Activated CD8-positive, alpha-beta T cell treated with anti-CD3 and anti-CD28 coated beads, Interleukin-2, amount 10 ng/mL, durations not matched to agents 7 days and 5 days (primary cell): Measurements from ENCODE around the gene ELMO1. TPM values are rescaled to one million over a fixed set of nuclear protein-coding genes. Genes with fewer than 3 reads are reported as not detected.

Experiments
- ATAC-seq: fragments of 150-1000 bp; cut with Tn5 transposase; one replicate; pipeline ENCODE4 v1.10.0; 2021; ENCODE audit warnings: moderate library complexity
- CTCF ChIA-PET: fragments of 350-600 bp; sonication (Branson Sonifier 250); formaldehyde crosslinking; loops from one replicate; lab custom pipeline; 2021; ENCODE audit warnings: antibody characterized with exemption; lab: Charles Lee
- POLR2A ChIA-PET: fragments of 350-600 bp; sonication (Branson Sonifier 250); formaldehyde crosslinking; loops from one replicate; lab custom pipeline; 2021; ENCODE audit warnings: antibody characterized with exemption; lab: Charles Lee
- DNase-seq: peaks from one replicate; pipeline ENCODE4 v3.0.0-alpha.2; 2020
- H3K27ac Mint-ChIP-seq: one replicate; pipeline ENCODE4 v1.8.0; 2021; ENCODE audit warnings: mild to moderate bottlenecking, mixed read lengths
- H3K27me3 Mint-ChIP-seq: one replicate; pipeline ENCODE4 v1.8.0; 2021; ENCODE audit warnings: low read depth, mixed read lengths
- H3K36me3 Mint-ChIP-seq: one replicate; pipeline ENCODE4 v1.8.0; 2021; ENCODE audit warnings: low read depth, mixed read lengths
- H3K4me1 Mint-ChIP-seq: one replicate; pipeline ENCODE4 v1.8.0; 2021; ENCODE audit warnings: low read depth, mixed read lengths
- H3K4me3 Mint-ChIP-seq: one replicate; pipeline ENCODE4 v1.8.0; 2021; ENCODE audit warnings: mild to moderate bottlenecking, mixed read lengths
- H3K9me3 Mint-ChIP-seq: one replicate; pipeline ENCODE4 v1.8.0; 2022; ENCODE audit warnings: mixed read lengths; ENCODE audit not compliant: insufficient read depth
- total RNA-seq, 2 experiments: library from RNA; stranded (reverse); gene quantifications; one replicate each; pipeline ENCODE4 v1.2.3, GENCODE V29; 2021

Gene ELMO1
- total RNA-seq, 2 experiments from 2014 or later = 64.0 to 68.5 TPM

GRCh38 chr7:36944838-36945237 lies 503.8 kb downstream of the ELMO1 start:
- no peak overlapping the region for H3K4me3 Mint-ChIP-seq
- DNase-seq = no peak
- H3K27me3 Mint-ChIP-seq = no peaks in the 10 kb centered on the region
- peaks cover 27% of the 10 kb centered on the region for H3K9me3 Mint-ChIP-seq
- ChIA-PET POLR2A (no interaction called here), CTCF (interaction anchor here (0.7 kb wide), 1 partner anchor 43 kb away, joined by 4 read pairs; no protein-coding TSS in a partner anchor)
- peaks cover 65% of the 10 kb centered on the region for H3K36me3 Mint-ChIP-seq
- no peak overlapping the region for H3K27ac Mint-ChIP-seq
- peaks cover 11% of the 10 kb centered on the region for H3K4me1 Mint-ChIP-seq
- no peak for ATAC-seq

- peaks cover 63% of the 10 kb centered on the region for H3K36me3 Mint-ChIP-seq
- no peaks in the 10 kb centered on the region for H3K27me3 Mint-ChIP-seq
- no peak overlapping the region for H3K27ac Mint-ChIP-seq
Observed at GRCh38 chr7:36943591-36944435, 504.9 kb downstream of the ELMO1 start.

GRCh38 chr7:36942955-36943354 lies 505.7 kb downstream of the ELMO1 start:
- Mint-ChIP-seq H3K27ac (no peak overlapping the region), H3K4me1 (peaks cover 22% of the 10 kb centered on the region), H3K36me3 (peaks cover 67% of the 10 kb centered on the region), H3K27me3 (no peaks in the 10 kb centered on the region), H3K4me3 (no peak overlapping the region), H3K9me3 (peaks cover 44% of the 10 kb centered on the region)
- DNase-seq (no peak), ATAC-seq (no peak)
- ChIA-PET CTCF (no interaction called here), POLR2A (interaction anchor here (0.5 kb wide), 1 partner anchor 495 kb away, joined by 7 read pairs; no protein-coding TSS in a partner anchor)

More at GRCh38 chr7:36943591-36944435, 504.9 kb downstream of the ELMO1 start:
- peaks cover 35% of the 10 kb centered on the region for H3K9me3 Mint-ChIP-seq
- H3K4me3 Mint-ChIP-seq = no peak overlapping the region
- H3K4me1 Mint-ChIP-seq = peaks cover 14% of the 10 kb centered on the region
- CTCF ChIA-PET = no interaction called here
- ATAC-seq (no peak), DNase-seq (no peak)
- POLR2A ChIA-PET = interaction anchor here (0.5 to 0.6 kb wide), 2 partner anchors 197 to 496 kb away, joined by 3 to 7 read pairs; no protein-coding TSS in a partner anchor

- no peak for DNase-seq
- Mint-ChIP-seq H3K9me3 (peaks cover 48% of the 10 kb centered on the region), H3K4me3 (no peak overlapping the region), H3K4me1 (peaks cover 26% of the 10 kb centered on the region), H3K27me3 (no peaks in the 10 kb centered on the region), H3K36me3 (peaks cover 68% of the 10 kb centered on the region), H3K27ac (no peak overlapping the region)
- ChIA-PET POLR2A (interaction anchor here (0.7 kb wide), 1 partner anchor 303 kb away, joined by 3 read pairs; no protein-coding TSS in a partner anchor), CTCF (no interaction called here)
- ATAC-seq = no peak
Observed at GRCh38 chr7:36942541-36942940, 506.1 kb downstream of the ELMO1 start.

GRCh38 chr7:36942025-36942424 lies 506.6 kb downstream of the ELMO1 start:
- ATAC-seq (no peak), DNase-seq (no peak)
- Mint-ChIP-seq H3K4me3 (no peak overlapping the region), H3K4me1 (peaks cover 29% of the 10 kb centered on the region), H3K27ac (no peak overlapping the region), H3K27me3 (no peaks in the 10 kb centered on the region), H3K36me3 (peaks cover 68% of the 10 kb centered on the region), H3K9me3 (peaks cover 53% of the 10 kb centered on the region)
- CTCF ChIA-PET = no interaction called here
- POLR2A ChIA-PET = interaction anchor here (0.7 kb wide), 1 partner anchor 304 kb away, joined by 3 read pairs; no protein-coding TSS in a partner anchor

- Mint-ChIP-seq H3K27ac (no peak overlapping the region), H3K4me3 (no peak overlapping the region), H3K36me3 (peaks cover 71% of the 10 kb centered on the region), H3K9me3 (peaks cover 56% of the 10 kb centered on the region), H3K4me1 (peaks cover 33% of the 10 kb centered on the region), H3K27me3 (no peaks in the 10 kb centered on the region)
- CTCF ChIA-PET = interaction anchor here (1.0 to 1.5 kb wide), 2 partner anchors 8 to 39 kb away, joined by 3 to 4 read pairs; no protein-coding TSS in a partner anchor
- ATAC-seq = no peak
- no peak for DNase-seq
- POLR2A ChIA-PET = interaction anchor here (0.5 to 0.8 kb wide), 2 partner anchors 14 to 552 kb away, joined by 3 read pairs; no protein-coding TSS in a partner anchor
Observed at GRCh38 chr7:36941359-36941758, 507.3 kb downstream of the ELMO1 start.

- ATAC-seq = no peak
- Mint-ChIP-seq H3K27ac (no peak overlapping the region), H3K27me3 (no peaks in the 10 kb centered on the region), H3K36me3 (peaks cover 79% of the 10 kb centered on the region), H3K4me1 (peaks cover 33% of the 10 kb centered on the region), H3K9me3 (peaks cover 62% of the 10 kb centered on the region), H3K4me3 (no peak overlapping the region)
- DNase-seq = no peak
- POLR2A ChIA-PET = no interaction called here
- CTCF ChIA-PET = interaction anchor here (1.5 kb wide), 1 partner anchor 40 kb away, joined by 4 read pairs; no protein-coding TSS in a partner anchor
Observed at GRCh38 chr7:36939816-36940215, 508.8 kb downstream of the ELMO1 start.

- Mint-ChIP-seq H3K4me1 (peaks cover 25% of the 10 kb centered on the region), H3K4me3 (peak overlapping the region; percentile 14), H3K9me3 (peaks cover 56% of the 10 kb centered on the region), H3K27me3 (no peaks in the 10 kb centered on the region), H3K27ac (peak overlapping the region; percentile 80), H3K36me3 (peaks cover 86% of the 10 kb centered on the region)
- ChIA-PET POLR2A (no interaction called here), CTCF (interaction anchor here (0.7 to 1.9 kb wide), 8 partner anchors 17 to 244 kb away, joined by 3 to 7 read pairs (median 3); no protein-coding TSS in a partner anchor)
- ATAC-seq = peak; percentile 70
- peak; percentile 74 for DNase-seq
Observed at GRCh38 chr7:36937754-36938563, 510.7 kb downstream of the ELMO1 start.

GRCh38 chr7:36931892-36932291 lies 516.8 kb downstream of the ELMO1 start:
- H3K9me3 Mint-ChIP-seq = peaks cover 17% of the 10 kb centered on the region
- peaks cover 3% of the 10 kb centered on the region for H3K4me1 Mint-ChIP-seq
- H3K27me3 Mint-ChIP-seq = no peaks in the 10 kb centered on the region
- no peak overlapping the region for H3K27ac Mint-ChIP-seq
- POLR2A ChIA-PET = no interaction called here
- no peak overlapping the region for H3K4me3 Mint-ChIP-seq
- CTCF ChIA-PET = interaction anchor here (1.0 kb wide), 1 partner anchor 17 kb away, joined by 3 read pairs; no protein-coding TSS in a partner anchor
- peaks cover 55% of the 10 kb centered on the region for H3K36me3 Mint-ChIP-seq
- DNase-seq (no peak), ATAC-seq (no peak)

GRCh38 chr7:36929791-36930190 lies 518.9 kb downstream of the ELMO1 start:
- CTCF ChIA-PET = interaction anchor here (1.1 to 1.6 kb wide), 2 partner anchors 9 to 10 kb away, joined by 3 to 5 read pairs; no protein-coding TSS in a partner anchor

GRCh38 chr7:36928718-36929117 lies 519.9 kb downstream of the ELMO1 start:
- Mint-ChIP-seq H3K9me3 (peaks cover 6% of the 10 kb centered on the region), H3K4me3 (no peak overlapping the region), H3K27ac (no peak overlapping the region), H3K36me3 (peaks cover 32% of the 10 kb centered on the region), H3K27me3 (no peaks in the 10 kb centered on the region), H3K4me1 (no peaks in the 10 kb centered on the region)
- ATAC-seq = no peak
- POLR2A ChIA-PET = interaction anchor here (0.9 kb wide), 1 partner anchor 21 kb away, joined by 3 read pairs; no protein-coding TSS in a partner anchor
- DNase-seq = no peak
- CTCF ChIA-PET = interaction anchor here (0.7 kb wide), 1 partner anchor 218 kb away, joined by 3 read pairs; no protein-coding TSS in a partner anchor

More at GRCh38 chr7:36929791-36930190, 518.9 kb downstream of the ELMO1 start:
- ATAC-seq (no peak), DNase-seq (no peak)
- H3K27ac Mint-ChIP-seq = no peak overlapping the region
- POLR2A ChIA-PET = interaction anchor here (0.7 kb wide), 1 partner anchor 50 kb away, joined by 3 read pairs; no protein-coding TSS in a partner anchor
- no peaks in the 10 kb centered on the region for H3K4me1 Mint-ChIP-seq
- H3K36me3 Mint-ChIP-seq = peaks cover 37% of the 10 kb centered on the region
- H3K27me3 Mint-ChIP-seq = no peaks in the 10 kb centered on the region
- H3K4me3 Mint-ChIP-seq = no peak overlapping the region
- H3K9me3 Mint-ChIP-seq = peaks cover 6% of the 10 kb centered on the region
